Liver (tissue), 9 donors: ENCODE data around the gene KIRREL1. TPM values are rescaled to one million over a fixed set of nuclear protein-coding genes. Genes with fewer than 3 reads are reported as not detected.
A peak's percentile ranks its signal among the peaks of the same experiment; 100 is the strongest.

Source experiments
- DNase-seq: peaks from one replicate; pipeline ENCODE4 v3.0.0-alpha.2; 2017; ENCODE audit warnings: low spot score
- H3K27ac ChIP-seq, 2 donors: one replicate each; pipeline ENCODE4 v1.7.0; 2013; ENCODE audit warnings: inconsistent platforms in 2 of 2, low read length in 2 of 2, control low read depth in 1 of 2, low read depth in 1 of 2, mild to moderate bottlenecking in 1 of 2
- H3K27me3 ChIP-seq, 4 donors: one replicate each; pipeline versions ENCODE4 v1.6.1 to v1.7.0; 2013; ENCODE audit warnings: low read length in 3 of 4, inconsistent platforms in 1 of 4, mild to moderate bottlenecking in 1 of 4, moderate library complexity in 1 of 4; ENCODE audit not compliant: control insufficient read depth in 4 of 4, insufficient read depth in 4 of 4
- H3K36me3 ChIP-seq, 4 donors: one replicate each; pipeline versions ENCODE4 v1.6.1 to v1.7.0; 2013; ENCODE audit warnings: low read length in 3 of 4, mild to moderate bottlenecking in 3 of 4, low read depth in 1 of 4, moderate library complexity in 1 of 4; ENCODE audit not compliant: control insufficient read depth in 4 of 4, insufficient read depth in 3 of 4
- H3K4me1 ChIP-seq, 4 donors: one replicate each; pipeline versions ENCODE4 v1.6.1 to v1.7.0; 2013; ENCODE audit warnings: low read length in 3 of 4, mild to moderate bottlenecking in 3 of 4, moderate library complexity in 1 of 4; ENCODE audit not compliant: control insufficient read depth in 4 of 4, insufficient read depth in 4 of 4
- H3K4me3 ChIP-seq, 3 donors: one replicate each; pipeline versions ENCODE4 v1.6.1 to v1.7.0; 2013; ENCODE audit warnings: low read length in 3 of 3, control low read depth in 1 of 3, low read depth in 1 of 3, mild to moderate bottlenecking in 1 of 3
- H3K9ac ChIP-seq, 2 donors: one replicate each; pipeline ENCODE4 v1.7.0; 2013; ENCODE audit warnings: low read length in 2 of 2, mild to moderate bottlenecking in 2 of 2, moderate library complexity in 2 of 2, control low read depth in 1 of 2, low read depth in 1 of 2
- H3K9me3 ChIP-seq, 4 donors: one replicate each; pipeline versions ENCODE4 v1.6.1 to v1.7.0; 2013; ENCODE audit warnings: low read length in 3 of 4; ENCODE audit not compliant: control insufficient read depth in 4 of 4
- EGR1 ChIP-seq, 2 donors: IDR thresholded peaks; 2 replicates each; pipeline ENCODE4 v1.6.1; 2016 to 2018; ENCODE audit warnings: antibody characterized with exemption in 2 of 2, low read depth in 2 of 2
- FOXA1 ChIP-seq: IDR thresholded peaks from 2 replicates; pipeline ENCODE4 v1.6.1; 2016; ENCODE audit warnings: antibody characterized with exemption
- FOXA2 ChIP-seq: IDR thresholded peaks from 2 replicates; pipeline ENCODE4 v1.6.1; 2016; ENCODE audit warnings: antibody characterized with exemption
- HNF4A ChIP-seq, 2 donors: conservative IDR thresholded peaks; 2 replicates each; pipeline ENCODE4 v1.6.1; 2016; ENCODE audit warnings: antibody characterized with exemption in 2 of 2, mild to moderate bottlenecking in 2 of 2
- HNF4G ChIP-seq: IDR thresholded peaks from 2 replicates; pipeline ENCODE4 v1.6.1; 2016; ENCODE audit warnings: antibody characterized with exemption
- NR2F2 ChIP-seq: IDR thresholded peaks from 2 replicates; pipeline ENCODE4 v1.6.1; 2016; ENCODE audit warnings: antibody characterized with exemption
- RXRA ChIP-seq, 2 donors: IDR thresholded peaks; 2 replicates each; pipeline ENCODE4 v1.6.1; 2017 to 2018; ENCODE audit warnings: antibody characterized with exemption in 2 of 2, mild to moderate bottlenecking in 1 of 2
- SP1 ChIP-seq: IDR thresholded peaks from 2 replicates; pipeline ENCODE4 v1.6.1; 2018; ENCODE audit warnings: antibody characterized with exemption, mild to moderate bottlenecking
- TAF1 ChIP-seq: conservative IDR thresholded peaks from 2 replicates; pipeline ENCODE4 v1.6.1; 2016; ENCODE audit warnings: antibody characterized with exemption, mild to moderate bottlenecking
- YY1 ChIP-seq: IDR thresholded peaks from 2 replicates; pipeline ENCODE4 v1.6.1; 2016; ENCODE audit warnings: antibody characterized with exemption, mild to moderate bottlenecking
- WGBS: extraction: QIAGEN DNeasy Blood & Tissue Kit; methylation state at CpG from one replicate; pipeline ENCODE4 v1.1.7; 2013; 5-methylcytosine and 5-hydroxymethylcytosine counted together
- polyA plus RNA-seq, 2 donors: library from polyadenylated mRNA; stranded (reverse) in 1 of 2; unstranded in 1 of 2; fragments of 200-250 nt in 1 of 2; fragments of >200 nt in 1 of 2; fragmentation: Nextera tagmentation in 1 of 2; extraction: Ambion mirVana in 1 of 2; gene quantifications; one replicate each; pipeline versions ENCODE4 v1.2.1 to v1.2.3, GENCODE V29; 2013 to 2015
- total RNA-seq, 2 donors: library from RNA; depleted of rRNA; stranded (reverse); fragments of >200 nt; gene quantifications; one replicate each; pipeline ENCODE4 v1.2.3, GENCODE V29; 2014
- TF ChIP-seq, protein P1 (sequence below): IDR thresholded peaks from 2 replicates; pipeline ENCODE4 v1.6.1; 2016; ENCODE audit warnings: antibody characterized with exemption, mild to moderate bottlenecking
- TF ChIP-seq, protein P2 (sequence below): IDR thresholded peaks from 2 replicates; pipeline ENCODE4 v1.6.1; 2016; ENCODE audit warnings: antibody characterized with exemption
- TF ChIP-seq, protein P3 (sequence below): IDR thresholded peaks from 2 replicates; pipeline ENCODE4 v1.6.1; 2016; ENCODE audit warnings: antibody characterized with exemption
- TF ChIP-seq, protein P4 (sequence below): IDR thresholded peaks from 2 replicates; pipeline ENCODE4 v1.6.1; 2016; ENCODE audit warnings: antibody characterized with exemption
- TF ChIP-seq, protein P5 (sequence below): fragments of 150-350 bp; IDR thresholded peaks from 2 replicates; pipeline ENCODE4 v1.5.1; 2017; ENCODE audit warnings: improper control_type of control experiment, low read depth, low read length; ENCODE audit not compliant: missing input control
- donor health status: healthy.
- donor health status: healthy.
- donor health status: healthy.
- donor health status: healthy.
- donor health status: healthy.

The KIRREL1 gene
- total and polyA plus RNA-seq, 4 donors: 0.82 to 6.0 (median 3.1) TPM

DNA sequence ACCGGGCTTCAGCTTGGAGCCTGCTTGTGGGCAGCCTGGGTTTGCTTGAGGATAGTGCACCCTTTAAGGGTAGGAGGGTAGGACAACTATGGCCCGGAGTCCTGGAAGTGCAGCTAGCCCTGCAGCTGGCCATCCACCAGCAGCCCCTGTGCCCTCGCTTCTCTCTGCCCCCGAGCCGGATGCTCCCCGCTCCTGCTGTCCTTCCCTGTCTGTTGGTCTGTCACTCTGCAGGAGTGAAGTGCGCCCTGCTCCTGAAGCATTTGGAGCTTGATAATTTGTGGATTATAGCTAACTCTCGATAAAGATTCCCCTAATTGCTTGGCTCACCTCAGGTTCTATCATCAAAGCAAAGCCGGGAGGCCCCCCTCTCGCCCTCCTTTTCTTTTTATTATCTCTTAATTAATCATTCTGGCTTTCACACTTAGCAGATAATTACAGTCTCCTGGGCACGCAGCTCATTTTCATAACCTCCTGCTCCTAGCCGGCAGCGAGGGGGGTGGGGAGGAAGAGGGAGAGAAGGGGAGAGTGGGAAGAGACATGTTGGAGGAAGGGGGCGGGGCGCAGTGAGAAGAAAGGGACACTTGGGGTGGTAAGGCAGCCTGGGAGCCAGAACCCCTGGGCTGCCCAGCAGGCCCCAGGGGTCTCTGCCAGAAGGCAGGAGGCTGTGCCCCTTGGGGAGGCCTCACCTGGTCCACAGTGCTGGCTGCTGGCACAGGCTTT is 14.4 kb downstream of the KIRREL1 start:
- H3K4me3 ChIP-seq: no peak overlapping the region
- H3K36me3 ChIP-seq: no peaks in the 10 kb centered on the region
- no peaks in the 10 kb centered on the region for H3K4me1 ChIP-seq
- TF ChIP-seq FOXA1 (no peak), TAF1 (no peak)
- no peaks in the 10 kb centered on the region for H3K9me3 ChIP-seq
- H3K9ac ChIP-seq: no peak overlapping the region
- peak overlapping the region in 1 of 2 donors; percentile 43 for H3K27ac ChIP-seq
- H3K27me3 ChIP-seq: no peaks in the 10 kb centered on the region
- WGBS: 61% methylated on average over 15 of the region's 15 CpGs
- no peak for DNase-seq

- H3K27me3 ChIP-seq: no peaks in the 10 kb centered on the region
- 72% methylated on average over 6 of the region's 6 CpGs for WGBS
- H3K4me3 ChIP-seq: no peak overlapping the region
- H3K4me1 ChIP-seq: no peaks in the 10 kb centered on the region
- H3K9ac ChIP-seq: no peak overlapping the region
- H3K36me3 ChIP-seq: no peaks in the 10 kb centered on the region
- TF ChIP-seq HNF4G (no peak), SP1 (no peak), FOXA1 (no peak), YY1 (no peak), RXRA (IDR thresholded peaks at IDR 0.05) (peak; percentile 6 to 15), NR2F2 (peak; percentile 60), HNF4A (conservative IDR thresholded peaks at IDR 0.05) (no peak), EGR1 (IDR thresholded peaks at IDR 0.05; ENCODE audit: low read depth in 2 of 2) (no peak)
- TF ChIP-seq, protein P1, sequence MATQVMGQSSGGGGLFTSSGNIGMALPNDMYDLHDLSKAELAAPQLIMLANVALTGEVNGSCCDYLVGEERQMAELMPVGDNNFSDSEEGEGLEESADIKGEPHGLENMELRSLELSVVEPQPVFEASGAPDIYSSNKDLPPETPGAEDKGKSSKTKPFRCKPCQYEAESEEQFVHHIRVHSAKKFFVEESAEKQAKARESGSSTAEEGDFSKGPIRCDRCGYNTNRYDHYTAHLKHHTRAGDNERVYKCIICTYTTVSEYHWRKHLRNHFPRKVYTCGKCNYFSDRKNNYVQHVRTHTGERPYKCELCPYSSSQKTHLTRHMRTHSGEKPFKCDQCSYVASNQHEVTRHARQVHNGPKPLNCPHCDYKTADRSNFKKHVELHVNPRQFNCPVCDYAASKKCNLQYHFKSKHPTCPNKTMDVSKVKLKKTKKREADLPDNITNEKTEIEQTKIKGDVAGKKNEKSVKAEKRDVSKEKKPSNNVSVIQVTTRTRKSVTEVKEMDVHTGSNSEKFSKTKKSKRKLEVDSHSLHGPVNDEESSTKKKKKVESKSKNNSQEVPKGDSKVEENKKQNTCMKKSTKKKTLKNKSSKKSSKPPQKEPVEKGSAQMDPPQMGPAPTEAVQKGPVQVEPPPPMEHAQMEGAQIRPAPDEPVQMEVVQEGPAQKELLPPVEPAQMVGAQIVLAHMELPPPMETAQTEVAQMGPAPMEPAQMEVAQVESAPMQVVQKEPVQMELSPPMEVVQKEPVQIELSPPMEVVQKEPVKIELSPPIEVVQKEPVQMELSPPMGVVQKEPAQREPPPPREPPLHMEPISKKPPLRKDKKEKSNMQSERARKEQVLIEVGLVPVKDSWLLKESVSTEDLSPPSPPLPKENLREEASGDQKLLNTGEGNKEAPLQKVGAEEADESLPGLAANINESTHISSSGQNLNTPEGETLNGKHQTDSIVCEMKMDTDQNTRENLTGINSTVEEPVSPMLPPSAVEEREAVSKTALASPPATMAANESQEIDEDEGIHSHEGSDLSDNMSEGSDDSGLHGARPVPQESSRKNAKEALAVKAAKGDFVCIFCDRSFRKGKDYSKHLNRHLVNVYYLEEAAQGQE: no peak
- TF ChIP-seq, protein P2, sequence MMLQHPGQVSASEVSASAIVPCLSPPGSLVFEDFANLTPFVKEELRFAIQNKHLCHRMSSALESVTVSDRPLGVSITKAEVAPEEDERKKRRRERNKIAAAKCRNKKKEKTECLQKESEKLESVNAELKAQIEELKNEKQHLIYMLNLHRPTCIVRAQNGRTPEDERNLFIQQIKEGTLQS: no peak
- TF ChIP-seq, protein P3, sequence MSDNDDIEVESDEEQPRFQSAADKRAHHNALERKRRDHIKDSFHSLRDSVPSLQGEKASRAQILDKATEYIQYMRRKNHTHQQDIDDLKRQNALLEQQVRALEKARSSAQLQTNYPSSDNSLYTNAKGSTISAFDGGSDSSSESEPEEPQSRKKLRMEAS: no peak
- H3K9me3 ChIP-seq: no peaks in the 10 kb centered on the region
- DNase-seq: no peak
- peak overlapping the region in 1 of 2 donors; percentile 25 for H3K27ac ChIP-seq
Measured at GRCh38 chr1:158008630-158009029, 15.2 kb downstream of the KIRREL1 start.

- Histone ChIP-seq H3K4me3 (no peak overlapping the region), H3K4me1 (no peaks in the 10 kb centered on the region), H3K36me3 (no peaks in the 10 kb centered on the region), H3K9ac (no peak overlapping the region), H3K9me3 (no peaks in the 10 kb centered on the region), H3K27me3 (peaks cover 0 to 3% (median 0%) of the 10 kb centered on the region in 4 donors), H3K27ac (peak overlapping the region; percentile 18 to 23)
- no peak for DNase-seq
- WGBS: 78% methylated on average over 5 of the region's 5 CpGs
- TF ChIP-seq FOXA2: no peak
- TF ChIP-seq, protein P4, sequence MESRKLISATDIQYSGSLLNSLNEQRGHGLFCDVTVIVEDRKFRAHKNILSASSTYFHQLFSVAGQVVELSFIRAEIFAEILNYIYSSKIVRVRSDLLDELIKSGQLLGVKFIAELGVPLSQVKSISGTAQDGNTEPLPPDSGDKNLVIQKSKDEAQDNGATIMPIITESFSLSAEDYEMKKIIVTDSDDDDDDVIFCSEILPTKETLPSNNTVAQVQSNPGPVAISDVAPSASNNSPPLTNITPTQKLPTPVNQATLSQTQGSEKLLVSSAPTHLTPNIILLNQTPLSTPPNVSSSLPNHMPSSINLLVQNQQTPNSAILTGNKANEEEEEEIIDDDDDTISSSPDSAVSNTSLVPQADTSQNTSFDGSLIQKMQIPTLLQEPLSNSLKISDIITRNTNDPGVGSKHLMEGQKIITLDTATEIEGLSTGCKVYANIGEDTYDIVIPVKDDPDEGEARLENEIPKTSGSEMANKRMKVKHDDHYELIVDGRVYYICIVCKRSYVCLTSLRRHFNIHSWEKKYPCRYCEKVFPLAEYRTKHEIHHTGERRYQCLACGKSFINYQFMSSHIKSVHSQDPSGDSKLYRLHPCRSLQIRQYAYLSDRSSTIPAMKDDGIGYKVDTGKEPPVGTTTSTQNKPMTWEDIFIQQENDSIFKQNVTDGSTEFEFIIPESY: no peak
- no peak for TF ChIP-seq YY1
- TF ChIP-seq RXRA (IDR thresholded peaks at IDR 0.05): no peak
- TF ChIP-seq SP1: no peak
- TF ChIP-seq, protein P1: no peak
- TF ChIP-seq, protein P5, sequence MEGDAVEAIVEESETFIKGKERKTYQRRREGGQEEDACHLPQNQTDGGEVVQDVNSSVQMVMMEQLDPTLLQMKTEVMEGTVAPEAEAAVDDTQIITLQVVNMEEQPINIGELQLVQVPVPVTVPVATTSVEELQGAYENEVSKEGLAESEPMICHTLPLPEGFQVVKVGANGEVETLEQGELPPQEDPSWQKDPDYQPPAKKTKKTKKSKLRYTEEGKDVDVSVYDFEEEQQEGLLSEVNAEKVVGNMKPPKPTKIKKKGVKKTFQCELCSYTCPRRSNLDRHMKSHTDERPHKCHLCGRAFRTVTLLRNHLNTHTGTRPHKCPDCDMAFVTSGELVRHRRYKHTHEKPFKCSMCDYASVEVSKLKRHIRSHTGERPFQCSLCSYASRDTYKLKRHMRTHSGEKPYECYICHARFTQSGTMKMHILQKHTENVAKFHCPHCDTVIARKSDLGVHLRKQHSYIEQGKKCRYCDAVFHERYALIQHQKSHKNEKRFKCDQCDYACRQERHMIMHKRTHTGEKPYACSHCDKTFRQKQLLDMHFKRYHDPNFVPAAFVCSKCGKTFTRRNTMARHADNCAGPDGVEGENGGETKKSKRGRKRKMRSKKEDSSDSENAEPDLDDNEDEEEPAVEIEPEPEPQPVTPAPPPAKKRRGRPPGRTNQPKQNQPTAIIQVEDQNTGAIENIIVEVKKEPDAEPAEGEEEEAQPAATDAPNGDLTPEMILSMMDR: no peak
- TF ChIP-seq, protein P2: no peak
- TF ChIP-seq FOXA1: no peak
Measured at GRCh38 chr1:158011714-158012113, 18.3 kb downstream of the KIRREL1 start.
